ENCODE results near the gene AGT.

DNA sequence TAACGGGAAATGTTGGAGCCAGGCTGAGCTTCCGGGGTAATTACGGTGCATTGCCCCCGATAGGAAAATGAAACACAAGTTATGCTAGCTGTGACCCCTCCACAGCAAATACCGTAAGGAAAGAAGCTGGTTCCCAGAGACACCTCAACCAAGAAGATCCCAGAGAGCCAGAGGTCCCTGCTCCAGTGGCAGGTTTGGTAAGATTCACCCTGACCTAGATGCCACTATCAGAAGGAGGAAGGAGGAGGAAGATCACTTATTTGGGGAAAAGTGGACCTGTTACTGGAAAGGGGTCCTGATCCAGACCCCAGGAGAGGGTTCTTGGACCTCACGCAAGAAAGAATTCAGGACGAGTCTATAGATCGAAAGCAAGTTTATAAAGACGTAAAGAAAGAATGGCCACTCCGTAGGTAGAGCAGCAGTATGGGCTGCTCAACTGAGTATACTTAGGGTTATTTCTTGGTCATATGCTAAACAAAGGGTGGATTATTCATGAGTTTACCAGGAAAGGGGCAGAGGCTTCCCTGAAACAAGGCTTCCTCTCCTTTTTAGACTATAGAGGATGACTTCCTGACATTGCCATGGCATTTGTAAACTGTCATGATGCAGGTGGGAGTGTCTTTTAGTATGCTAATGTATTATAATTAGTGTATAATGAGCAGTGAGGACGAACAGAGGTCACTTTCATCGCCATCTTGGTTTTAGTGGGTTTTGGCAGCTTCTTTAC lies 25.8 kb upstream of the AGT start:
- TF ChIP-seq CTCF (IDR thresholded peaks at IDR 0.05) (no peak), POLR2A (IDR thresholded peaks at IDR 0.05) (no peak)

Measured in Peyer's patch (tissue), 4 donors.